SK-N-SH (cell line): ENCODE data around the gene MEX3A.

Source experiments
- CTCF ChIP-seq: fragments of 200-600 bp; sonication (generic); IDR thresholded peaks from 2 replicates; pipeline ENCODE4 v1.6.1; 2017; ENCODE audit warnings: antibody characterized with exemption, mild to moderate bottlenecking, moderate library complexity
- EP300 ChIP-seq, 2 experiments: IDR thresholded peaks; 2 replicates each; pipeline versions ENCODE4 v1.4.0 to v1.6.1; 2012; ENCODE audit warnings: borderline replicate concordance in 1 of 2, low read depth in 1 of 2, low read length in 1 of 2
- GABPA ChIP-seq: IDR thresholded peaks from 2 replicates; pipeline ENCODE4 v1.4.0; 2012; ENCODE audit warnings: low read depth, mild to moderate bottlenecking
- MAX ChIP-seq: IDR thresholded peaks from 2 replicates; pipeline ENCODE4 v1.4.0; 2012; ENCODE audit warnings: low read depth
- MXI1 ChIP-seq: IDR thresholded peaks from 2 replicates; pipeline ENCODE4 v1.6.1; 2012; ENCODE audit warnings: mild to moderate bottlenecking, low read depth, low read length, improper control_type of control experiment
- RAD21 ChIP-seq: IDR thresholded peaks from 2 replicates; pipeline ENCODE4 v1.6.1; 2012; ENCODE audit warnings: mild to moderate bottlenecking, low read length
- SMC3 ChIP-seq: IDR thresholded peaks from 2 replicates; pipeline ENCODE4 v1.6.1; 2012; ENCODE audit warnings: low read depth, low read length, improper control_type of control experiment
- TAF1 ChIP-seq: IDR thresholded peaks from 2 replicates; pipeline ENCODE4 v1.6.1; 2012; ENCODE audit warnings: low read depth, mild to moderate bottlenecking, low read length, moderate library complexity, borderline replicate concordance
- TCF12 ChIP-seq: IDR thresholded peaks from 2 replicates; pipeline ENCODE4 v1.4.0; 2012
- TEAD4 ChIP-seq: IDR thresholded peaks from 2 replicates; pipeline ENCODE4 v1.4.0; 2012; ENCODE audit warnings: mild to moderate bottlenecking, borderline replicate concordance; ENCODE audit not compliant: insufficient read depth
- USF2 ChIP-seq: fragments of 150-350 bp; IDR thresholded peaks from 2 replicates; pipeline ENCODE4 v1.6.1; 2017; ENCODE audit warnings: antibody characterized with exemption, low read length, low read depth, borderline replicate concordance

- no peak for TF ChIP-seq CTCF
- no peak for TF ChIP-seq SMC3
- TF ChIP-seq TEAD4 = no peak
- no peak for TF ChIP-seq TAF1
- TF ChIP-seq TCF12 = no peak
- no peak for TF ChIP-seq GABPA
- no peak for TF ChIP-seq MXI1
- no peak for TF ChIP-seq RAD21
- no peak for TF ChIP-seq USF2
- TF ChIP-seq MAX = no peak
- no peak for TF ChIP-seq EP300 (IDR thresholded peaks at IDR 0.05; ENCODE audit: borderline replicate concordance in 1 of 2, low read depth in 1 of 2, low read length in 1 of 2)
Measured at GRCh38 chr1:156076609-156077429, 5.4 kb downstream of the MEX3A start.
